ENCODE measurements around the gene FGD2.

Gene FGD2

DNA sequence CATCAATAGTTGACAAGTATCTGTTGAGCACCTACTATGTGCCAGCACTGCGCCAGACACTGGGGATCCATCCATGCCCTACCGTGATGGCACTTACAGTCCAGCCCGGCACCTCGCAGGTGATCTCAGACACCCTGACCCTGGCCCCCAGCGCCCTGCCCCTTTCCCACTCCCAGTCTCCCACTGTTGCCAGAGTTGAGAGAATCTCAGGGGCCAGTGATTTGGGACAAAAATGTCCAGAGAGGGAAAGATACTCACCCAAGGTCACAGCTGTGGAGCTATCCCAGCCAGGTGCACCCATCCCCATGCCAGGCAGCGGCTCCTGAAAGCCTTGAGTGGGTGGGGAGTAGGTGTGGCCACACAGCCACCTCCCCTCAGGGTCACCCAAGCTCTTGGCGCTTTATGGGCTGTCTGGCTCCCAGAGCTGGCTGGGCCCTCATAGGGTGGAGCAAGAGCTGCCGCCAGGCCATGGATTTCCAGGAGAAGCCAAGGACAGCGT, 47.6 kb upstream of the FGD2 start:
- no peak overlapping the region for H3K4me2 ChIP-seq (ENCODE audit: insufficient read depth, low read length)
- DNase-seq (no peak), ATAC-seq (ENCODE audit: insufficient read depth, low read depth) (no peak)
- no peak overlapping the region for H2AFZ ChIP-seq (ENCODE audit: low read depth, low read length)
- no peaks in the 10 kb centered on the region for H3K9me3 ChIP-seq (ENCODE audit: insufficient read depth, low read length, severe bottlenecking)
- TF ChIP-seq, protein P1, sequence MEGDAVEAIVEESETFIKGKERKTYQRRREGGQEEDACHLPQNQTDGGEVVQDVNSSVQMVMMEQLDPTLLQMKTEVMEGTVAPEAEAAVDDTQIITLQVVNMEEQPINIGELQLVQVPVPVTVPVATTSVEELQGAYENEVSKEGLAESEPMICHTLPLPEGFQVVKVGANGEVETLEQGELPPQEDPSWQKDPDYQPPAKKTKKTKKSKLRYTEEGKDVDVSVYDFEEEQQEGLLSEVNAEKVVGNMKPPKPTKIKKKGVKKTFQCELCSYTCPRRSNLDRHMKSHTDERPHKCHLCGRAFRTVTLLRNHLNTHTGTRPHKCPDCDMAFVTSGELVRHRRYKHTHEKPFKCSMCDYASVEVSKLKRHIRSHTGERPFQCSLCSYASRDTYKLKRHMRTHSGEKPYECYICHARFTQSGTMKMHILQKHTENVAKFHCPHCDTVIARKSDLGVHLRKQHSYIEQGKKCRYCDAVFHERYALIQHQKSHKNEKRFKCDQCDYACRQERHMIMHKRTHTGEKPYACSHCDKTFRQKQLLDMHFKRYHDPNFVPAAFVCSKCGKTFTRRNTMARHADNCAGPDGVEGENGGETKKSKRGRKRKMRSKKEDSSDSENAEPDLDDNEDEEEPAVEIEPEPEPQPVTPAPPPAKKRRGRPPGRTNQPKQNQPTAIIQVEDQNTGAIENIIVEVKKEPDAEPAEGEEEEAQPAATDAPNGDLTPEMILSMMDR (IDR thresholded peaks at IDR 0.05; ENCODE audit: borderline replicate concordance, extremely low read depth, low read length, poor library complexity, severe bottlenecking), result no peak
- TF ChIP-seq EZH2 (IDR thresholded peaks at IDR 0.05; ENCODE audit: borderline replicate concordance, low read depth, low read length, severe bottlenecking), result no peak
- peaks cover 12% of the 10 kb centered on the region for H3K4me1 ChIP-seq (ENCODE audit: insufficient read depth, low read length)
- no peak overlapping the region for H3K27ac ChIP-seq (ENCODE audit: low read length)
- no peaks in the 10 kb centered on the region for H3K79me2 ChIP-seq (ENCODE audit: insufficient read depth, low read length)
- no peak overlapping the region for H3K9ac ChIP-seq (ENCODE audit: low read depth, low read length)
- H4K20me1 ChIP-seq (ENCODE audit: insufficient read depth, low read length), result no peaks in the 10 kb centered on the region
- no peaks in the 10 kb centered on the region for H3K27me3 ChIP-seq (ENCODE audit: insufficient read depth, low read length, poor library complexity)
- no peaks in the 10 kb centered on the region for H3K36me3 ChIP-seq (ENCODE audit: insufficient read depth, low read length)
- no peak overlapping the region for H3K4me3 ChIP-seq (ENCODE audit: low read depth in 1 of 2, low read length in 2 of 2)

DNA sequence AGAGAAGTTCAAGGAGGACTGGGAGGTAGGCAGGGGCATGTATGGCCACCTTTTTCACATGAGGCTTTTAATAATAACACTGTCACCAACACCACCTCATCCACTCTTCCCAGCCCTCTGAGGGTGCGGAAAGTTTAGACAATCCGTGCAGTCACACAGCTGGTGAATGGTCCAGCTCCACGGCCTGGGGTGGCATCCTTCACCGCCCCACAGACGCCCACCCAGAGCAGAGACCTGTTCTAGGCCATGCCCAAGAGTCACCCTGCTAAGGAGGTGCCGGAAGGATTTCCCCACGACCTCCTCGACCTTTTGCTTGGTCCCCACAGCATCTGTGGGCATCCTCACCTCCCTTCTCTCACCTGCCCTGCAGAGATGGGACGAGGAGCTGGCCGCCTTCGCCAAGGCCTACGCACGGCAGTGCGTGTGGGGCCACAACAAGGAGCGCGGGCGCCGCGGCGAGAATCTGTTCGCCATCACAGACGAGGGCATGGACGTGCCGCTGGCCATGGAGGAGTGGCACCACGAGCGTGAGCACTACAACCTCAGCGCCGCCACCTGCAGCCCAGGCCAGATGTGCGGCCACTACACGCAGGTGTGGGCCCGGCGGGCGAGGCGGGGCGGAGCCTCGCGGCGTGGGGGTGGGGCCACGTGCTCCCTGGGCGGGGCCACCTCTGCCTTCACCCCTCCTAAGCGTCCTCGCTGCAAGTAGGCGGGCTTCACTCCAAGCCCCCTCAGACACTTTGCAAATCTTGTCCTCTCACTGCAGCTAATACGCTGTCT, 46.5 kb upstream of the FGD2 start:
- no peaks in the 10 kb centered on the region for H3K27me3 ChIP-seq (ENCODE audit: insufficient read depth, low read length, poor library complexity)
- H3K36me3 ChIP-seq (ENCODE audit: insufficient read depth, low read length), result no peaks in the 10 kb centered on the region
- no peaks in the 10 kb centered on the region for H3K79me2 ChIP-seq (ENCODE audit: insufficient read depth, low read length)
- no peak overlapping the region for H2AFZ ChIP-seq (ENCODE audit: low read depth, low read length)
- ATAC-seq (ENCODE audit: insufficient read depth, low read depth) (no peak), DNase-seq (no peak)
- no peak overlapping the region for H3K4me3 ChIP-seq (ENCODE audit: low read depth in 1 of 2, low read length in 2 of 2)
- H3K4me1 ChIP-seq (ENCODE audit: insufficient read depth, low read length), result peaks cover 24% of the 10 kb centered on the region
- H3K27ac ChIP-seq (ENCODE audit: low read length), result no peak overlapping the region
- no peaks in the 10 kb centered on the region for H4K20me1 ChIP-seq (ENCODE audit: insufficient read depth, low read length)
- no peaks in the 10 kb centered on the region for H3K9me3 ChIP-seq (ENCODE audit: insufficient read depth, low read length, severe bottlenecking)
- H3K4me2 ChIP-seq (ENCODE audit: insufficient read depth, low read length), result no peak overlapping the region
- H3K9ac ChIP-seq (ENCODE audit: low read depth, low read length), result no peak overlapping the region
- TF ChIP-seq, protein P1 (IDR thresholded peaks at IDR 0.05; ENCODE audit: borderline replicate concordance, extremely low read depth, low read length, poor library complexity, severe bottlenecking), result no peak
- TF ChIP-seq EZH2 (IDR thresholded peaks at IDR 0.05; ENCODE audit: borderline replicate concordance, low read depth, low read length, severe bottlenecking), result no peak

GRCh38 chr6:36959555-36960250, 45.8 kb upstream of the FGD2 start:
- TF ChIP-seq, protein P1 (IDR thresholded peaks at IDR 0.05; ENCODE audit: borderline replicate concordance, extremely low read depth, low read length, poor library complexity, severe bottlenecking), result no peak
- TF ChIP-seq EZH2 (IDR thresholded peaks at IDR 0.05; ENCODE audit: borderline replicate concordance, low read depth, low read length, severe bottlenecking), result no peak
- H3K4me2 ChIP-seq (ENCODE audit: insufficient read depth, low read length), result no peak overlapping the region
- no peak overlapping the region for H3K27ac ChIP-seq (ENCODE audit: low read length)
- H4K20me1 ChIP-seq (ENCODE audit: insufficient read depth, low read length), result no peaks in the 10 kb centered on the region
- no peak overlapping the region for H3K4me3 ChIP-seq (ENCODE audit: low read depth in 1 of 2, low read length in 2 of 2)
- H3K27me3 ChIP-seq (ENCODE audit: insufficient read depth, low read length, poor library complexity), result no peaks in the 10 kb centered on the region
- H2AFZ ChIP-seq (ENCODE audit: low read depth, low read length), result no peak overlapping the region
- peaks cover 24% of the 10 kb centered on the region for H3K4me1 ChIP-seq (ENCODE audit: insufficient read depth, low read length)
- DNase-seq (no peak), ATAC-seq (ENCODE audit: insufficient read depth, low read depth) (no peak)
- no peaks in the 10 kb centered on the region for H3K9me3 ChIP-seq (ENCODE audit: insufficient read depth, low read length, severe bottlenecking)
- H3K9ac ChIP-seq (ENCODE audit: low read depth, low read length), result no peak overlapping the region
- no peaks in the 10 kb centered on the region for H3K36me3 ChIP-seq (ENCODE audit: insufficient read depth, low read length)
- no peaks in the 10 kb centered on the region for H3K79me2 ChIP-seq (ENCODE audit: insufficient read depth, low read length)

Data from DND-41 (cell line).